Activated CD8-positive, alpha-beta T cell treated with anti-CD3 and anti-CD28 coated beads for 36 hours (primary cell): ENCODE measurements around the gene FCMR. TPM values are rescaled to one million over a fixed set of nuclear protein-coding genes. Genes with fewer than 3 reads are reported as not detected.

Source experiments
- ATAC-seq: fragments of 200-7000 bp; cut with Tn5 transposase; one replicate; pipeline ENCODE4 v1.10.0; 2021; ENCODE audit warnings: mild to moderate bottlenecking, moderate library complexity
- CTCF ChIA-PET: fragments of 350-600 bp; sonication (Branson Sonifier 250); formaldehyde crosslinking; loops from one replicate; lab custom pipeline; 2021; ENCODE audit warnings: antibody characterized with exemption; lab: Charles Lee
- POLR2A ChIA-PET: fragments of 350-600 bp; sonication (Branson Sonifier 250); formaldehyde crosslinking; loops from one replicate; lab custom pipeline; 2021; ENCODE audit warnings: antibody characterized with exemption; lab: Charles Lee
- DNase-seq: peaks from one replicate; pipeline ENCODE4 v3.0.0-alpha.2; 2020
- H3K27ac Mint-ChIP-seq: one replicate; pipeline ENCODE4 v1.8.0; 2021; ENCODE audit warnings: mild to moderate bottlenecking, mixed read lengths
- H3K27me3 Mint-ChIP-seq: one replicate; pipeline ENCODE4 v1.8.0; 2021; ENCODE audit warnings: mixed read lengths
- H3K36me3 Mint-ChIP-seq: one replicate; pipeline ENCODE4 v1.8.0; 2021; ENCODE audit warnings: low read depth, mixed read lengths
- H3K4me1 Mint-ChIP-seq: one replicate; pipeline ENCODE4 v1.8.0; 2021; ENCODE audit warnings: low read depth, mixed read lengths
- H3K4me3 Mint-ChIP-seq: one replicate; pipeline ENCODE4 v1.8.0; 2021; ENCODE audit warnings: mild to moderate bottlenecking, moderate library complexity, mixed read lengths
- H3K9me3 Mint-ChIP-seq: one replicate; pipeline ENCODE4 v1.8.0; 2021; ENCODE audit warnings: mixed read lengths
- intact Hi-C: fragments of 100-400 bp; cut with micrococcal nuclease; formaldehyde crosslinking; loops from one replicate; pipeline ENCODE4 v1.10.0; 2022
- total RNA-seq, 2 experiments: library from RNA; stranded (reverse); gene quantifications; one replicate each; pipeline ENCODE4 v1.2.3, GENCODE V29; 2021
- TF ChIP-seq, protein P1 (sequence below): fragments of 200-600 bp; IDR thresholded peaks from one replicate; pipeline ENCODE4 v1.8.0; 2022; ENCODE audit warnings: antibody characterized with exemption, mild to moderate bottlenecking

The FCMR gene
- total RNA-seq, 2 experiments from 2014 or later = 49.4 to 51.7 TPM

GRCh38 chr1:206901944-206902343 lies 19.8 kb downstream of the FCMR start:
- intact Hi-C loops = no loop called here
- TF ChIP-seq, protein P1, sequence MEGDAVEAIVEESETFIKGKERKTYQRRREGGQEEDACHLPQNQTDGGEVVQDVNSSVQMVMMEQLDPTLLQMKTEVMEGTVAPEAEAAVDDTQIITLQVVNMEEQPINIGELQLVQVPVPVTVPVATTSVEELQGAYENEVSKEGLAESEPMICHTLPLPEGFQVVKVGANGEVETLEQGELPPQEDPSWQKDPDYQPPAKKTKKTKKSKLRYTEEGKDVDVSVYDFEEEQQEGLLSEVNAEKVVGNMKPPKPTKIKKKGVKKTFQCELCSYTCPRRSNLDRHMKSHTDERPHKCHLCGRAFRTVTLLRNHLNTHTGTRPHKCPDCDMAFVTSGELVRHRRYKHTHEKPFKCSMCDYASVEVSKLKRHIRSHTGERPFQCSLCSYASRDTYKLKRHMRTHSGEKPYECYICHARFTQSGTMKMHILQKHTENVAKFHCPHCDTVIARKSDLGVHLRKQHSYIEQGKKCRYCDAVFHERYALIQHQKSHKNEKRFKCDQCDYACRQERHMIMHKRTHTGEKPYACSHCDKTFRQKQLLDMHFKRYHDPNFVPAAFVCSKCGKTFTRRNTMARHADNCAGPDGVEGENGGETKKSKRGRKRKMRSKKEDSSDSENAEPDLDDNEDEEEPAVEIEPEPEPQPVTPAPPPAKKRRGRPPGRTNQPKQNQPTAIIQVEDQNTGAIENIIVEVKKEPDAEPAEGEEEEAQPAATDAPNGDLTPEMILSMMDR = no peak
- Mint-ChIP-seq H3K4me1 (peaks cover 76% of the 10 kb centered on the region), H3K9me3 (no peaks in the 10 kb centered on the region), H3K36me3 (peaks cover 39% of the 10 kb centered on the region), H3K27ac (peak overlapping the region; percentile 13), H3K4me3 (no peak overlapping the region), H3K27me3 (no peaks in the 10 kb centered on the region)
- DNase-seq (no peak), ATAC-seq (no peak)
- POLR2A ChIA-PET = no interaction called here
- CTCF ChIA-PET = interaction anchor here (1.1 to 4.8 kb wide), 4 partner anchors 11 to 96 kb away, joined by 3 to 32 read pairs (median 6); partner anchors contain the start of gene IL20

- ATAC-seq = no peak
- no peak for DNase-seq
- Mint-ChIP-seq H3K27me3 (no peaks in the 10 kb centered on the region), H3K27ac (no peak overlapping the region), H3K4me1 (peaks cover 77% of the 10 kb centered on the region), H3K36me3 (peaks cover 24% of the 10 kb centered on the region), H3K9me3 (no peaks in the 10 kb centered on the region), H3K4me3 (no peak overlapping the region)
- ChIA-PET CTCF (interaction anchor here (0.9 to 4.8 kb wide), 12 partner anchors 9 to 165 kb away, joined by 3 to 32 read pairs (median 4); partner anchors contain the start of gene IL20), POLR2A (interaction anchor here (1.2 kb wide), 1 partner anchor 9 kb away, joined by 4 read pairs; no protein-coding TSS in a partner anchor)
- intact Hi-C loops = no loop called here
- TF ChIP-seq, protein P1 = no peak
These were observed 21.6 kb downstream of the FCMR start for GRCh38 chr1:206900149-206900548.

- no peaks in the 10 kb centered on the region for H3K27me3 Mint-ChIP-seq
- ChIA-PET POLR2A (interaction anchor here (1.1 kb wide), 1 partner anchor 59 kb away, joined by 3 read pairs; no protein-coding TSS in a partner anchor), CTCF (interaction anchor here (0.9 to 4.8 kb wide), 7 partner anchors 13 to 91 kb away, joined by 3 to 32 read pairs (median 4); partner anchors contain the start of gene IL20)
- TF ChIP-seq, protein P1 = no peak
- H3K27ac Mint-ChIP-seq = no peak overlapping the region
- no peak overlapping the region for H3K4me3 Mint-ChIP-seq
- peaks cover 20% of the 10 kb centered on the region for H3K36me3 Mint-ChIP-seq
- ATAC-seq (no peak), DNase-seq (no peak)
- no peaks in the 10 kb centered on the region for H3K9me3 Mint-ChIP-seq
- intact Hi-C loops = no loop called here
- H3K4me1 Mint-ChIP-seq = peaks cover 74% of the 10 kb centered on the region
These were observed 22.0 kb downstream of the FCMR start for GRCh38 chr1:206899717-206900116.

DNA sequence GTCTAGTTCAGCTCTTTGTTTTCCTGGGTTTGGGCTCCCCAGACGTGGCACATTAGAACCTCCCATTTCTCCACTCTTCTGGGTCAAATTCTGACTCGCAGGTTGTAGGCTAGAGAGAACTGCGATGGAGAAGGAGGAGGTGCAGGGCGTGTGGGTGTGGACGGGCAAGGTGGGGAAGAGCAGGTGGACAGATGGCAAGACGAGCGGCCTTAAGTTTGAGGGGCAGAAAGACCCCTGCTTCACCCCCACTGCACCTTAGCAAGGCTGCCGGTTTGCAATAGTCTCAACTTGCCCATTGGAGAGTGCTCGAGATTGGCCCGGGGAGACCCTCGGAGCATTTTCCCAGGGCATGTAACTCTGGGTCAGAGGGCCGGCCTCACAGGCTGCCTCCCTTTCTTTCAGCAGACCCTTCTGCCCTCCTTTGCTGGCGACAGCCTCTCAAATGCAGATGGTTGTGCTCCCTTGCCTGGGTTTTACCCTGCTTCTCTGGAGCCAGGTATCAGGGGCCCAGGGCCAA lies 22.8 kb downstream of the FCMR start:
- DNase-seq (no peak), ATAC-seq (no peak)
- peak overlapping the region; percentile 40 for H3K27ac Mint-ChIP-seq
- intact Hi-C loops = no loop called here
- ChIA-PET POLR2A (interaction anchor here (1.1 kb wide), 1 partner anchor 58 kb away, joined by 3 read pairs; no protein-coding TSS in a partner anchor), CTCF (interaction anchor here (0.9 to 4.8 kb wide), 5 partner anchors 14 to 34 kb away, joined by 3 to 32 read pairs (median 6); partner anchors contain the start of gene IL20)
- peaks cover 12% of the 10 kb centered on the region for H3K36me3 Mint-ChIP-seq
- no peaks in the 10 kb centered on the region for H3K27me3 Mint-ChIP-seq
- H3K4me3 Mint-ChIP-seq = no peak overlapping the region
- no peaks in the 10 kb centered on the region for H3K9me3 Mint-ChIP-seq
- peaks cover 71% of the 10 kb centered on the region for H3K4me1 Mint-ChIP-seq
- TF ChIP-seq, protein P1 = no peak
